SK-N-SH (cell line): Measurements from ENCODE around the gene HEXD. TPM values are rescaled to one million over a fixed set of nuclear protein-coding genes. Genes with fewer than 3 reads are reported as not detected.

Experiments used
- CTCF ChIA-PET: fragments of 300-600, 350-600 bp; formaldehyde crosslinking; extraction: SDS; loops from one replicate; lab custom pipeline; 2021; lab: Yijun Ruan, JAX
- POLR2A ChIA-PET: fragments of 350-600 bp; sonication (Branson Sonifier 250); formaldehyde crosslinking; extraction: SDS; loops from one replicate; lab custom pipeline; 2020; ENCODE audit warnings: antibody characterized with exemption, inconsistent platforms; lab: Yijun Ruan, JAX
- DNase-seq: peaks from one replicate; pipeline ENCODE4 v3.0.0; 2012
- H2AFZ ChIP-seq: fragments of 200-600 bp; sonication (generic); 2 replicates; pipeline ENCODE4 v1.8.1; 2016; ENCODE audit warnings: antibody characterized with exemption, mild to moderate bottlenecking, low read depth
- H3F3A ChIP-seq: fragments of 200-600 bp; sonication (generic); replicated peaks from 2 replicates; pipeline ENCODE3; 2016; ENCODE audit warnings: antibody characterized with exemption, mild to moderate bottlenecking; ENCODE audit not compliant: insufficient read depth
- H3K27ac ChIP-seq, 2 experiments: fragments of 200-500 bp in 1 of 2; fragments of 200-600 bp in 1 of 2; sonication (Bioruptor generic) in 1 of 2; sonication (generic), shearing (Covaris generic) in 1 of 2; 2 replicates each; pipeline versions ENCODE4 v1.5.1 to v1.6.1; 2014 to 2016; ENCODE audit warnings: low read depth in 2 of 2, inconsistent platforms in 1 of 2, low read length in 1 of 2, mild to moderate bottlenecking in 1 of 2, mixed read lengths in 1 of 2
- H3K27me3 ChIP-seq: fragments of 200-600 bp; sonication (generic), shearing (Covaris generic); 2 replicates; pipeline ENCODE4 v1.6.1; 2016; ENCODE audit warnings: mixed run types; ENCODE audit not compliant: insufficient read depth
- H3K36me3 ChIP-seq, 2 experiments: fragments of 200-500 bp in 1 of 2; fragments of 200-600 bp in 1 of 2; sonication (Bioruptor generic) in 1 of 2; sonication (generic) in 1 of 2; replicated peaks in 1 of 2; 2 replicates each; pipeline versions ENCODE3 to v1.5.1; 2014 to 2016; ENCODE audit warnings: low read length in 1 of 2, mild to moderate bottlenecking in 1 of 2; ENCODE audit not compliant: insufficient read depth in 2 of 2, control insufficient read depth in 1 of 2
- H3K4me1 ChIP-seq, 2 experiments: fragments of 200-500 bp in 1 of 2; fragments of 200-600 bp in 1 of 2; sonication (Bioruptor generic) in 1 of 2; sonication (generic), shearing (Covaris generic) in 1 of 2; 2 replicates each; pipeline versions ENCODE4 v1.5.1 to v1.6.1; 2014 to 2016; ENCODE audit warnings: low read depth in 1 of 2, low read length in 1 of 2, mixed run types in 1 of 2; ENCODE audit not compliant: insufficient read depth in 2 of 2, control insufficient read depth in 1 of 2
- H3K4me2 ChIP-seq: fragments of 200-600 bp; sonication (generic), shearing (Covaris generic); 2 replicates; pipeline ENCODE4 v1.6.1; 2017; ENCODE audit warnings: mixed run types
- H3K4me3 ChIP-seq, 2 experiments: fragments of 200-500 bp in 1 of 2; fragments of 200-600 bp in 1 of 2; sonication (Bioruptor generic) in 1 of 2; sonication (generic), shearing (Covaris generic) in 1 of 2; 2 replicates each; pipeline versions ENCODE4 v1.5.1 to v1.8.1; 2014 to 2016; ENCODE audit warnings: low read depth in 2 of 2, inconsistent platforms in 1 of 2, low read length in 1 of 2, mild to moderate bottlenecking in 1 of 2, mixed read lengths in 1 of 2, moderate library complexity in 1 of 2
- H3K79me2 ChIP-seq: fragments of 200-600 bp; sonication (generic); 2 replicates; pipeline ENCODE4 v1.8.1; 2017; ENCODE audit warnings: mild to moderate bottlenecking; ENCODE audit not compliant: insufficient read depth
- H3K9ac ChIP-seq: fragments of 200-600 bp; sonication (generic); 2 replicates; pipeline ENCODE4 v1.6.1; 2017; ENCODE audit warnings: mixed run types
- H3K9me2 ChIP-seq: fragments of 200-600 bp; sonication (generic); 2 replicates; pipeline ENCODE4 v1.6.1; 2017; ENCODE audit warnings: mixed run types
- H3K9me3 ChIP-seq: fragments of 200-600 bp; sonication (generic); 2 replicates; pipeline ENCODE4 v1.6.1; 2017; ENCODE audit warnings: mixed run types, mild to moderate bottlenecking, moderate library complexity
- H4K20me1 ChIP-seq: fragments of 200-600 bp; sonication (generic); 2 replicates; pipeline ENCODE4 v1.6.1; 2017; ENCODE audit warnings: mild to moderate bottlenecking, mixed run types; ENCODE audit not compliant: insufficient read depth
- CTCF ChIP-seq: fragments of 200-600 bp; sonication (generic); IDR thresholded peaks from 2 replicates; pipeline ENCODE4 v1.6.1; 2017; ENCODE audit warnings: antibody characterized with exemption, mild to moderate bottlenecking, moderate library complexity
- GATA2 ChIP-seq: sonication (generic); formaldehyde crosslinking; IDR thresholded peaks from 2 replicates; pipeline ENCODE4 v1.5.0; 2020; ENCODE audit warnings: mild to moderate bottlenecking, missing genetic modification reagents
- IRF3 ChIP-seq: fragments of 150-350 bp; IDR thresholded peaks from 2 replicates; pipeline ENCODE4 v1.6.1; 2016; ENCODE audit warnings: mild to moderate bottlenecking, low read depth, low read length
- MAX ChIP-seq: IDR thresholded peaks from 2 replicates; pipeline ENCODE4 v1.4.0; 2012; ENCODE audit warnings: low read depth
- MEF2A ChIP-seq: IDR thresholded peaks from 2 replicates; pipeline ENCODE4 v1.4.0; 2012; ENCODE audit warnings: low read depth, borderline replicate concordance
- MXI1 ChIP-seq: IDR thresholded peaks from 2 replicates; pipeline ENCODE4 v1.6.1; 2012; ENCODE audit warnings: mild to moderate bottlenecking, low read depth, low read length, improper control_type of control experiment
- NRF1 ChIP-seq: IDR thresholded peaks from 2 replicates; pipeline ENCODE4 v1.6.1; 2012; ENCODE audit warnings: low read depth, mild to moderate bottlenecking, low read length
- REST ChIP-seq: IDR thresholded peaks from 2 replicates; pipeline ENCODE4 v1.6.1; 2012; ENCODE audit warnings: mild to moderate bottlenecking, low read depth, low read length, moderate library complexity
- SMC3 ChIP-seq: IDR thresholded peaks from 2 replicates; pipeline ENCODE4 v1.6.1; 2012; ENCODE audit warnings: low read depth, low read length, improper control_type of control experiment
- YY1 ChIP-seq: IDR thresholded peaks from 2 replicates; pipeline ENCODE4 v1.4.0; 2012; ENCODE audit warnings: low read depth, mild to moderate bottlenecking
- ZBTB33 ChIP-seq: IDR thresholded peaks from 2 replicates; pipeline ENCODE4 v1.4.0; 2012; ENCODE audit warnings: low read depth, borderline replicate concordance
- WGBS: methylation state at CpG from one replicate; pipeline ENCODE4 v1.1.6; 2017; ENCODE audit warnings: low lambda C conversion rate; 5-methylcytosine and 5-hydroxymethylcytosine counted together
- polyA plus RNA-seq, 3 experiments: library from polyadenylated mRNA; depleted of rRNA; stranded (reverse); fragments of >200 nt; gene quantifications; 2 replicates each; pipeline ENCODE4 v1.2.3, GENCODE V29; 2012

HEXD gene
- polyA plus RNA-seq, 1 of the 3 experiments (the other 2 are of a cell fraction), result 38.8 TPM

GRCh38 chr17:82445542-82445941, 27.4 kb downstream of the HEXD start (continued):
- TF ChIP-seq ZBTB33 (no peak), MEF2A (no peak), MAX (no peak)
- TF ChIP-seq, all 33 proteins: peak for 0

- CTCF ChIA-PET, result interaction anchor here (0.9 to 1.5 kb wide), 3 partner anchors 10 to 95 kb away, joined by 3 to 4 read pairs (median 3); no protein-coding TSS in a partner anchor
- H3F3A ChIP-seq, result peaks cover 5% of the 10 kb centered on the region
- H4K20me1 ChIP-seq, result peaks cover 18% of the 10 kb centered on the region
- no peak overlapping the region for H3K9ac ChIP-seq
- no peak overlapping the region for H3K4me2 ChIP-seq
- no peaks in the 10 kb centered on the region for H3K27me3 ChIP-seq
- no peak overlapping the region for H2AFZ ChIP-seq
- H3K36me3 ChIP-seq, result peaks cover 7 to 52% of the 10 kb centered on the region in 2 experiments
- DNase-seq, result no peak
- no peaks in the 10 kb centered on the region for H3K9me3 ChIP-seq
- no peak overlapping the region; a peak in 1 of 4 replicates for H3K27ac ChIP-seq
- peaks cover 43% of the 10 kb centered on the region for H3K79me2 ChIP-seq
- TF ChIP-seq MAX (no peak), REST (no peak), CTCF (no peak), IRF3 (no peak), SMC3 (no peak), GATA2 (CRISPR knock-in tag) (no peak), YY1 (no peak), MXI1 (no peak), ZBTB33 (no peak), NRF1 (no peak)
- H3K9me2 ChIP-seq, result no peaks in the 10 kb centered on the region
- H3K4me3 ChIP-seq, result no peak overlapping the region
- H3K4me1 ChIP-seq, result peaks cover 8 to 33% of the 10 kb centered on the region in 2 experiments; a peak in 2 of 4 replicates
- POLR2A ChIA-PET, result no interaction called here
- 94% methylated on average over 15 of the region's 15 CpGs for WGBS
Observed at GRCh38 chr17:82446124-82446523, 28.0 kb downstream of the HEXD start.
